Adipose tissue (tissue), 3 donors: ENCODE measurements around the gene HAUS8. TPM values are rescaled to one million over a fixed set of nuclear protein-coding genes. Genes with fewer than 3 reads are reported as not detected.

Experiments
- H3K27ac ChIP-seq: one replicate; pipeline ENCODE4 v1.5.1; 2013; ENCODE audit warnings: low read depth, low read length
- WGBS, 3 donors: extraction: QIAGEN DNeasy Blood & Tissue Kit; methylation state at CpG; one replicate each; pipeline ENCODE4 v1.1.7; 2013; 5-methylcytosine and 5-hydroxymethylcytosine counted together
- polyA plus RNA-seq, 3 donors: library from polyadenylated mRNA; stranded (reverse); fragments of 200-250 nt; gene quantifications; one replicate each; pipeline ENCODE4 v1.2.3, GENCODE V29; 2013
- donor health status: healthy with polysubstance abuse.
- donor health status: Bipolar disorder and iron deficiency.
- donor health status: healthy.

HAUS8 gene
- polyA plus RNA-seq, 3 donors: 2.7 to 9.0 (median 5.1) TPM

DNA sequence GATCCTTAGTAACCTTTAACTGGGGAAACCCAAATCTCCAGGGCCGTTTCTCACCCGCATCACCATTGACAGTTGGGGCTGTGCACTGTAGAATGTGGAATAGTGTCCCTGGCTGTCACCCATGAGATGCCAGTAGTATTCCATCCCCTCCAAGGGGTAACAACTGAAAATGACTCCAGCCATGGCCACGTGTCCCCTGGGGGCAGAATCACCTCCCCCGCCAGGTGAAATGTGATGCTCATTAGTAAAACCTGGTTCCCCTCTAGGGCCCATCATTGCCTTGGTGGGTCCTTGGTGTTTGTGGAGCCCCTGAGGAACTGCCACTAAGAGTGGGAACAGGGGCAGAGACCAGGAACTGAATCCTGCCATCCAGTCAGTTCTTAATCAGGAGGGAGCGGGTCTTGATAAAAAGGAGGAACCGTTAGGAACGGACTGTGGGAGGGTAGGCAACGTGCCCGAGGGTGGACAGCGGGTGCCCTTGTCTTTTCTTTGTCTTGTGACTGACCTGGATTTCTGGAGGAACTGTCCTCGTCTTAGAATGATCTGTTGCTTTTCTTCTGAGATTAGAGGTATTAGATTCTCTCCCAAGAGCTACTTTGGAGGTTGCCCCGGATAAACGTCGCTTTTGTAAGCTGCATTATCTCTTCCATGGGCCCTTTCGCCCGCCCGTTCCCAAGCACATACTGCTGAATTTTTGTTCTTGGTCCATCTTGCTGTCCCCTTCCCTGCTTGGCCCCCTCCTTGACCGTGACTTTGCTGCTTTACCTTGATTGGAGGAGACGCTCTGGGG is 3.9 kb upstream of the HAUS8 start:
- H3K27ac ChIP-seq: peak overlapping the region; percentile 94
- 69 to 83% (median 74%) methylated on average over 19 of the region's 19 CpGs for WGBS, 3 donors

DNA sequence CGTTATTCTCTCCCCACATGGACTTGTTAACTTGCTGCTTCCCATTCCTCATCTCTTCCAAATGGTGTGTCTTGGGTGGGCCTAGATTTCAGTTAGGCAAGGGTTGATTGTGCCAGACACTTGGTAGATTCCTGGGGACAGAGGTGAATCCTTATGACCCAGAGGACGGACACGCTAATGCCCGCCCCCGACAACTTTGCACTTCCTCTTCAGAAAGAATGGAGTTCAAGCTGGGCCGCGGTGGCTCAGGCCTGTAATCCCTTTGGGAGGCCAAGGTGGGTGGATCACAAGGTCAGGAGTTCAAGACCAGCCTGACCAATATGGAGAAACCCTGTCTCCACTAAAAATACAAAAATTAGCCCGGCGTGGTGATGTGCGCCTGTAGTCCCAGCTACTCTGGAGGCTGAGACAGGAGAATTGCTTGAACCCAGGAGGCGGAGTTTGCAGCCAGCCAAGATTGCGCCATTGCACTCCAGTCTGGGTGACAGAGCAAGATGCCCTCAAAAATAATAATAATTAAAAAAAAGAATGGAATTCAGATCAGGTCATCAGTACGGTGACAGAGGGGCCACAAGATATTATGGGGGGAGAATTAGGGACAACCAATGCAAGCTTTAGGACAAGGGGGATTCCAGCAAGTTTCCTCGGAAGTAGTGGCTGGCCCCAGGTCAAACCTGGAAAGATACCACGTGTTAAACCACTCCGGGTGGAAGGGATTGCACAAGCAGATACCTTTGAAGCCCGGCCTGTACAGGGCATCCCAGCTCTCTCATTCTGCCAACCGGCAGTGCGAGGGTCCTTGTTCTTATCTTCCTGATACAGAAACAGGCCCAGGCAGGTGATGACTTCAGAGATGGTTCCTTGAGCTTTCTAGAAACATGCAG is 3.0 kb upstream of the HAUS8 start:
- H3K27ac ChIP-seq: no peak overlapping the region
- WGBS, 3 donors: 70 to 85% (median 74%) methylated on average over 19 of the region's 19 CpGs

DNA sequence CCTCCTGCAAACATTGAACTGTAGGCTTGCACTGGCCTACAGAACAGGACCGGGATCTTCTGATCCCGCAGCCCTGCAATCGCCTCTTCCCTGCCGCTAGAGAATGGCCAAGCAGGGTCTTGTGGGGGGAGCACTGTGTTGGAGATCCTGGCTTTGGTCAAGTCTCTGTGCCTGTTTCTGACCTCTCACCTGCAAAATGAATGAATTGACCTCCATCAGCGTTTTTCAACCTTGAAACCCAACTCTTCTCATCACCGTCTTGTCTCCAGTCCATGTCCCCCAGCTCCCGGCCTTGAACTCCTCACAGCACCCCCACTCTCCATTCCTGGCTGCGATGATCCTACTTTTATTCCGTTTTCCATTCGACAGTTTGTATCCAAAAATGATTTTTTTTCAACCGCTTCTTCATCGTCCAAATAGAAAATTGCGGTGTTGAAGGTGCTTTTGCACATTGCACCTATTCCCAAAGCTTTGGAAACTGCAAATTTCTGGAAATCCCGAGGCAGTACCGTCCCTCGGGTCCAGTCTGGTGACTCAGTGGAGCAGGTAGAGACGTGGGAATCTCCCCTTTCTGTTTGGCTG is 2.3 kb upstream of the HAUS8 start:
- WGBS, 3 donors: 86 to 87% (median 86%) methylated on average over 17 of the region's 17 CpGs
- H3K27ac ChIP-seq: no peak overlapping the region

- H3K27ac ChIP-seq: no peak overlapping the region
- 4 to 18% (median 6%) methylated on average over 12 of the region's 12 CpGs for WGBS, 3 donors
Observed at GRCh38 chr19:17076543-17076991, 1.3 kb upstream of the HAUS8 start.

DNA sequence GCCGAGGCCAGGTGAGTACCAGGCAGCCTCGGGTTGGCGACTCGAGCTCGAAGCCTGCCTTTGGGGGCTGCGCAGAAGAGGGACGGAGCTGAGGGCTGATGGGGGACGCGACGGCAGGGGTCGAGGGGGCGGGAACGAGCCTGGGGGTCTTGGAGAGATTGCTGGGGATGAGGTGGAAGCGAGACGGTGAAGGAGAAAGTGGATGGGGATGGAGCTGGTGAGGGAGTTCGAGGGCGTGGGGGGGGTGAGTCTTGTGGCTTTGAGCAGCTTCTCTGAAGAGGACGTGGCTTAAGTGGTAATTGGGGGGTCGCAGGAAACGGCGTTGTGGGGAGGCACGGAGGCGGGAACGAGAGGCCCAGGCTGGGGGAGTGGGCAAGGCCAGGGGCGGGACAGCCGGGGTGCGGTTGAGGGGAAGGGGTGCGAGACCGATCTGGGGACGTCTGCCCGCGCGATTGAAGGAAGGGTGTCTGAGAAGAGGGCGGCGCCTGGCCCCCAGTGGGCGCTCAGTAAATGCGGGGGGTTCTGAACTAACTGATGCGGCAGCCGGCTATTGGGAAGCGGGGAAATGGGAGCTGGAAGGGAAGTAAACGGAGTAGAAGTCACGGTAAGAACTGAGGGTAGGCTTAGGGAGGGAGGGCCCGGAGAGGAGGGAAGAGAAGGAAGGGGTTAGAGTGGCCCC is 751 bp upstream of the HAUS8 start:
- 1% methylated on average over 41 to 43 of the region's 43 CpGs for WGBS, 3 donors

GRCh38 chr19:17074634-17075034 is 618 bp downstream of the HAUS8 start:
- no peak overlapping the region for H3K27ac ChIP-seq
- 8 to 25% (median 24%) methylated on average over 11 of the region's 11 CpGs for WGBS, 3 donors

More for the DNA sequence above, 751 bp upstream of the HAUS8 start:
- no peak overlapping the region for H3K27ac ChIP-seq

GRCh38 chr19:17073869-17074633 is 1.2 kb downstream of the HAUS8 start:
- H3K27ac ChIP-seq: no peak overlapping the region
- 41 to 63% (median 61%) methylated on average over 18 of the region's 18 CpGs for WGBS, 3 donors

DNA sequence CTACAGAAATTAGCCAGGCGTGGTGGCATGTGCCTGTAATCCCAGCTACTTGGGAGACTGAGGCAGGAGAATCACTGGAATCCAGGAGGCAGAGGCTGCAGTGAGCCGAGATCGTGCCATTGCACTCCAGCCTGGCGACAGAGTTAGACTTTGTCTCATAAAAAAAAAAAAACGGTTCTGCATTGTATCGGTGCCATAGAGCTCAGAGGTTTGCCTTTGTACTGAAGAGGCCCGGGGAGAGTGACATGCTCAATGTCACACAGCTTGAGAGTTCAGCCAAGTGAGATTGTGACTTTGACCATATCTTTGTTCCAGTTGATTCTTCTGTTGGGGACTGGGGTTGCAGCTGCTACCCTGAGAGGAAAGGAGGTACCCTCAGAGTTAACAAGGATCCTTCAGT is 4.3 kb downstream of the HAUS8 start:
- WGBS, 3 donors: 89 to 95% (median 89%) methylated on average over 7 of the region's 7 CpGs

DNA sequence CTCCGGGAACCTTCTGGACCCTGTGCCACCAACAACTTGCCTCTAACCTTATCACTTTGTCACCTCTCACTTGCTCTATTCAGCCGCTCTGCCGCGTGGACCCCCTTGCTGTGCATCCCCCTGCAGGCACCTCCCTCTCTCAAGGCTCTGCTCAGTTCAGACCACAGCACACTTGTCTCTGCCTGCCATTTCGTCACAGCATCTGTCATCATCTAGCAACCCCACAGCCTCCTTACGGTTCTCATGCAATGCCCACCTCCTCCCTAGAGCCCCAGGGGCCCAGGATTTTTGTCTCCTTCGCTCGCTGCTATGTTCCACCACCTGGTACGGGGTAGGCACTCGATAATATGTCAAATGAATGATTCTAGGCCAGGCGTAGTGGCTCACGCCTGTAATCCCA is 4.8 kb downstream of the HAUS8 start:
- WGBS, 3 donors: 87 to 89% (median 87%) methylated on average over 12 of the region's 12 CpGs
- H3K27ac ChIP-seq: no peak overlapping the region

More for the DNA sequence above, 4.3 kb downstream of the HAUS8 start:
- no peak overlapping the region for H3K27ac ChIP-seq

- H3K27ac ChIP-seq: no peak overlapping the region
- WGBS, 3 donors: 78 to 85% (median 80%) methylated on average over 9 of the region's 9 CpGs
Observed at GRCh38 chr19:17069193-17069592, 6.1 kb downstream of the HAUS8 start.

- WGBS, 3 donors: 75 to 92% (median 91%) methylated on average over 2 of the region's 2 CpGs
- H3K27ac ChIP-seq: no peak overlapping the region
Observed at GRCh38 chr19:17063428-17063827, 11.8 kb downstream of the HAUS8 start.

DNA sequence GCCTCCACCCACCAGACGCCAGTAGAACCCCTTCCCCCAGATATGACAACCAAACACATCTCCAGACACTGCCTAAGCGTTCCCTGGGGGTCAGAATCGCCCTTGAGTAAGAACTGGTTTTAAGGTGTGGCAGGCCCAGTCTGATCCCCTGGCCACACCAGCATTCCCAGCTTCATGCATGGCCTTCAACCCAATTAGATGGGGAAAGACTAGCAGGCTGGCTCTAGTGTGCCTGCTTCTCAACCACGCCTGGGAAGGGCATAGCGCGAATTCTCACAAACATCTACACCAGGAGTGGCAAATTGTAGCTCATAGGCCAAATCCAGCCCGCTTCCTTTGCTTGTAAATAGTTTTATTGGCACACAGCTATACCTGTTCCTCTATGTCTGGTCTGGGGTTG is 13.6 kb downstream of the HAUS8 start:
- WGBS, 3 donors: 87 to 95% (median 87%) methylated on average over 7 of the region's 7 CpGs
- H3K27ac ChIP-seq: no peak overlapping the region

DNA sequence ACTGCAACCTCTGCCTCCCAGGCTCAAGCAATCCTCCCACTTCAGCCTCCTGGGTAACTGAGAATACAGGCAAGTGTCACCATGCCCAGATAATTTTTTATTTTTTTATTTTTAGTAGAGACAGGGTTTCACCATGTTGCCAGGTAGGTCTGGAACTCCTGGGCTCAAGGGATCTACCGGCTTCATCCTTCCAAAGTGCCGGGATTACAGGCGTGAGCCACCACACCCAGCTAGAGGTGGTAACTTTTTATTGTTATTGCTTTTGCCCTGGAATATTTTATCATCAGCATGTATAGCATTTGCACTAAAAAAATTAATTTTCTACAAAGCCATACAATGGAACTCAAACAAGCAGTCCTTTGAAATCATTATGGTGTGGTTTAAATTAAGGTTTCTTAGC is 14.0 kb downstream of the HAUS8 start:
- WGBS, 3 donors: 93 to 97% (median 97%) methylated on average over 3 of the region's 3 CpGs
- H3K27ac ChIP-seq: no peak overlapping the region

- WGBS, 3 donors: 67 to 96% (median 82%) methylated on average over 3 of the region's 3 CpGs
- H3K27ac ChIP-seq: no peak overlapping the region
Observed at GRCh38 chr19:17060802-17061201, 14.4 kb downstream of the HAUS8 start.

DNA sequence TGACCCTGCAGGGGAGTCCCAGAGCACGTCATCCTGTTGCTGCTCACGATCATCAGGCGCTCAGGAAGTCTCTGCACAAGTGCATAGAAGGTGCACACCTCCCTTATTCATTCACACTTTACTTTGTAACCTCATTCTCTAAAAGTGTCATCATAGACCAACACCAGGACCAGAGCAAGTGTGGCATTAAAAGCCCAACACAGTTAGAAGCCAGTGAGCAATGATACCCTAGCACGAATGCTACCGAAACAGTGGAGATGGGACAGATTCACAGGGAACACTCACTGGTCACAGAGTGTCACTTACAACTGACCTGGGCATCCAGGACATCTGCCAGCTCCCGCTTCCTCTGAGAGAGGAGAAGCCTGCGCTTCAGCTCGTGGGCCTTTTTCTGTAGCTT is 17.0 kb downstream of the HAUS8 start:
- no peak overlapping the region for H3K27ac ChIP-seq
- 96 to 98% (median 97%) methylated on average over 8 of the region's 8 CpGs for WGBS, 3 donors

DNA sequence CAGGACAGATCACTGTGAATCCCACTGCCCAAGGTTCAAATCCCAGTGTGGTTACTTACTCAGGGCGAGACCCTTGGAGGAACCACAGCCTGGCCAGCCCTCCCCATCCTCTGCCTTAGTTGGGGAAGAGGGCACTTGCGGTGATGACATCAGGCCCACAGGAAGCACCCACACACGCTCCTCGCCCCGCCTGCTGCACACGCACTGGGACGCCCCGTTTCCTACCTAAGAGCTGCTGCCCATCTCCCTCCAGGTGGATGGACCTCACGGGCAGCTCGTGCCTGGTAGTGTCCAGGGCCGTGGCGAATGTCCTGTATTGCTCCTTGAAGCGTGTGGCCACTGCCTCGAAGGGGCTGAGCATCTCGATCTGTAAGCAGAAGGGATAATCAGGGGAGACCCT is 19.6 kb downstream of the HAUS8 start:
- WGBS, 3 donors: 84 to 95% (median 89%) methylated on average over 15 of the region's 15 CpGs
- no peak overlapping the region for H3K27ac ChIP-seq

DNA sequence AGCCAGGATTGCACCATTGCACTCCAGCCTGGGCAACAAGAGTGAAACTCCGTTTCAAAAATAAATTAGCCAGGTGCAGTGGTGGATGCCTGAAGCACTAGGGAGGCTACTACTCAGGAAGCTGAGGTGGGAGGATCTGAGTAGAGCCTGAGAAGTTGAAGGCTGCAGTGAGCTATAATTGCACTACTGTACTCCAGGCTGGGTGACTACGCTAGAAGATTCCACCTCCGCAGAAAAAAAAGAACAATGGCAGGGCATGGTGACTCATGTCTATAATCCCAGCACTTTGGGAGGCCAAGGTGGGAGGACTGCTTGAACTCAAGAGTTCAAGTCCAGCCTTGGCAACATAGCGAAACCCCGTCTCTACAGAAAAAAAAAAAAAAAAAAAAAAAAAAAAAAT is 20.5 kb downstream of the HAUS8 start:
- WGBS, 3 donors: 94 to 99% (median 99%) methylated on average over 5 of the region's 5 CpGs
- no peak overlapping the region for H3K27ac ChIP-seq

- no peak overlapping the region for H3K27ac ChIP-seq
- 58 to 68% (median 63%) methylated on average over 8 of the region's 8 CpGs for WGBS, 3 donors
Observed at GRCh38 chr19:17052439-17052838, 22.8 kb downstream of the HAUS8 start.
